Measurements from ENCODE around the gene AOC2. TPM values are rescaled to one million over a fixed set of nuclear protein-coding genes. Genes with fewer than 3 reads are reported as not detected.

AOC2 gene
- total and polyA plus RNA-seq, 9 of the 15 experiments (the other 6 are each of a cell fraction or from before 2014, with no cell fraction given): 0.08 to 0.91 (median 0.49) TPM

GRCh38 chr17:42868338-42868737 is 24.0 kb downstream of the AOC2 start (continued):
- TF ChIP-seq, protein P1, sequence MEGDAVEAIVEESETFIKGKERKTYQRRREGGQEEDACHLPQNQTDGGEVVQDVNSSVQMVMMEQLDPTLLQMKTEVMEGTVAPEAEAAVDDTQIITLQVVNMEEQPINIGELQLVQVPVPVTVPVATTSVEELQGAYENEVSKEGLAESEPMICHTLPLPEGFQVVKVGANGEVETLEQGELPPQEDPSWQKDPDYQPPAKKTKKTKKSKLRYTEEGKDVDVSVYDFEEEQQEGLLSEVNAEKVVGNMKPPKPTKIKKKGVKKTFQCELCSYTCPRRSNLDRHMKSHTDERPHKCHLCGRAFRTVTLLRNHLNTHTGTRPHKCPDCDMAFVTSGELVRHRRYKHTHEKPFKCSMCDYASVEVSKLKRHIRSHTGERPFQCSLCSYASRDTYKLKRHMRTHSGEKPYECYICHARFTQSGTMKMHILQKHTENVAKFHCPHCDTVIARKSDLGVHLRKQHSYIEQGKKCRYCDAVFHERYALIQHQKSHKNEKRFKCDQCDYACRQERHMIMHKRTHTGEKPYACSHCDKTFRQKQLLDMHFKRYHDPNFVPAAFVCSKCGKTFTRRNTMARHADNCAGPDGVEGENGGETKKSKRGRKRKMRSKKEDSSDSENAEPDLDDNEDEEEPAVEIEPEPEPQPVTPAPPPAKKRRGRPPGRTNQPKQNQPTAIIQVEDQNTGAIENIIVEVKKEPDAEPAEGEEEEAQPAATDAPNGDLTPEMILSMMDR (IDR thresholded peaks at IDR 0.05 in 2 of 3, conservative IDR thresholded peaks at IDR 0.05 in 1 of 3; ENCODE audit: insufficient read depth in 2 of 3, low read depth in 1 of 3, low read length in 3 of 3): no peak

DNA sequence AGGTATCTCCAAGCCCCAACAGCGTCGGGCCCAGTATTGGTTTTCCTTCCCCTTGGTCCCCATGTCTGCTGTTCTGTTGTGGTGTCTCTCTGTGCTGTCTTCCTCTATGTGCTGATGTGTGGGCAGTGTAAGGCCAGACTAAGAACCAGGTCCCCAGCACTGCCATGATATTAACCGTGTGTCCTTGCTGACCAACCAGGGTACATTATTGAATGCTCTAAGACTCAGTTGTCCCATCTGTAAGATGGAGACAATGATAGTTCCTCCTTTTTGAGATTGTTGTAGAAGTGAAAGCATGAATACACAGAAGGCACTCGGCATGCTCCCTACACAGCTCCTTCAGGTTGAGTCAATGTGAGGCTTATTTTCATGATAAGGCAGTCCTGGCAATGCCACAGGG is 27.3 kb downstream of the AOC2 start:
- H3K4me3 ChIP-seq: no peak overlapping the region
- CTCF ChIA-PET (ENCODE audit: low intra/inter-chr PET ratio): no interaction called here
- H4K20me1 ChIP-seq (replicated peaks; ENCODE audit: control insufficient read depth, insufficient read depth, low read length): 0 out of 2 replicates have a peak, but pooled peaks cover 3% of the 10 kb centered on the region
- H3K27me3 ChIP-seq (ENCODE audit: control insufficient read depth in 2 of 2, insufficient read depth in 2 of 2, low read length in 2 of 2): peaks cover 19 to 38% of the 10 kb centered on the region in 2 experiments
- H3K4me1 ChIP-seq (replicated peaks in 1 of 2; ENCODE audit: control insufficient read depth in 2 of 2, insufficient read depth in 2 of 2, low read length in 2 of 2): peaks cover 0 to 15% of the 10 kb centered on the region in 2 experiments; a peak in 1 of 5 replicates
- no peaks in the 10 kb centered on the region for H3K79me2 ChIP-seq (ENCODE audit: control insufficient read depth, insufficient read depth, low read length)
- no peak overlapping the region for H3K9ac ChIP-seq (ENCODE audit: insufficient read depth in 1 of 2, low read depth in 2 of 2, low read length in 2 of 2)
- ATAC-seq (no peak), DNase-seq (ENCODE audit: extremely low read depth in 1 of 4, low spot score in 3 of 4) (no peak), FAIRE-seq (no peak)
- TF ChIP-seq JUNB (CRISPR knock-in tag; conservative IDR thresholded peaks at IDR 0.05) (no peak), NELFE (IDR thresholded peaks at IDR 0.05; ENCODE audit: insufficient read depth, insufficient read length) (no peak), RCOR1 (IDR thresholded peaks at IDR 0.05; ENCODE audit: borderline replicate concordance in 1 of 2, low read depth in 2 of 2, low read length in 2 of 2) (no peak), NEUROD1 (IDR thresholded peaks at IDR 0.05; ENCODE audit: borderline replicate concordance, low read depth, low read length, partially characterized antibody) (no peak), RBM15 (IDR thresholded peaks at IDR 0.05; ENCODE audit: insufficient read depth, low read length) (no peak), ATF6 (CRISPR knock-in tag; IDR thresholded peaks at IDR 0.05) (no peak), TRIM25 (IDR thresholded peaks at IDR 0.05; ENCODE audit: borderline replicate concordance) (no peak), MAFK (IDR thresholded peaks at IDR 0.05; ENCODE audit: low read length) (no peak)
- TF ChIP-seq, protein P2, sequence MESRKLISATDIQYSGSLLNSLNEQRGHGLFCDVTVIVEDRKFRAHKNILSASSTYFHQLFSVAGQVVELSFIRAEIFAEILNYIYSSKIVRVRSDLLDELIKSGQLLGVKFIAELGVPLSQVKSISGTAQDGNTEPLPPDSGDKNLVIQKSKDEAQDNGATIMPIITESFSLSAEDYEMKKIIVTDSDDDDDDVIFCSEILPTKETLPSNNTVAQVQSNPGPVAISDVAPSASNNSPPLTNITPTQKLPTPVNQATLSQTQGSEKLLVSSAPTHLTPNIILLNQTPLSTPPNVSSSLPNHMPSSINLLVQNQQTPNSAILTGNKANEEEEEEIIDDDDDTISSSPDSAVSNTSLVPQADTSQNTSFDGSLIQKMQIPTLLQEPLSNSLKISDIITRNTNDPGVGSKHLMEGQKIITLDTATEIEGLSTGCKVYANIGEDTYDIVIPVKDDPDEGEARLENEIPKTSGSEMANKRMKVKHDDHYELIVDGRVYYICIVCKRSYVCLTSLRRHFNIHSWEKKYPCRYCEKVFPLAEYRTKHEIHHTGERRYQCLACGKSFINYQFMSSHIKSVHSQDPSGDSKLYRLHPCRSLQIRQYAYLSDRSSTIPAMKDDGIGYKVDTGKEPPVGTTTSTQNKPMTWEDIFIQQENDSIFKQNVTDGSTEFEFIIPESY (CRISPR knock-in tag; IDR thresholded peaks at IDR 0.05): no peak
- H3K36me3 ChIP-seq (ENCODE audit: control insufficient read depth, insufficient read depth, low read length): no peaks in the 10 kb centered on the region
- no TSS peak for BruUV-seq (replicated peaks)
- in situ Hi-C loops (cut with MboI): no loop called here
- H3K9me3 ChIP-seq (replicated peaks; ENCODE audit: control insufficient read depth, insufficient read depth, low read depth, low read length): no peaks in the 10 kb centered on the region
- 11% methylated on average over 4 of the region's 4 CpGs for WGBS (ENCODE audit: insufficient coverage, low coverage, missing lambda C conversion rate)
- H2AFZ ChIP-seq (ENCODE audit: low read depth, low read length): no peak overlapping the region
- H3K4me2 ChIP-seq (ENCODE audit: insufficient read depth, low read length): no peak overlapping the region
- intact Hi-C loops (cut with micrococcal nuclease): no loop called here
- no peak overlapping the region for H3K27ac ChIP-seq (ENCODE audit: extremely low read depth, low read depth, low read length)
- H3K9me1 ChIP-seq (ENCODE audit: control insufficient read depth, insufficient read depth, low read length): no peaks in the 10 kb centered on the region
- POLR2A ChIA-PET: no interaction called here
